Activated T-cell treated with anti-CD3 and anti-CD28 coated beads for 48 hours (primary cell): ENCODE data around the gene SPIRE1.
"Not testable (repeated sequence)": the region's sequence is repeated elsewhere in the genome, so short reads cannot be mapped to it uniquely, and the experiment has no call there.

Experiments used
- DNase-seq: peaks from one replicate; pipeline ENCODE4 v3.0.0-alpha.2; 2020; ENCODE audit warnings: low read depth

Gene SPIRE1

GRCh38 chr18:12485479-12486105, 172.3 kb downstream of the SPIRE1 start:
- no peak for DNase-seq

GRCh38 chr18:12481915-12482314, 176.0 kb downstream of the SPIRE1 start:
- DNase-seq = not testable (repeated sequence)

GRCh38 chr18:12479982-12480381, 177.9 kb downstream of the SPIRE1 start:
- DNase-seq = no peak

- DNase-seq = no peak
Observed at GRCh38 chr18:12479536-12479935, 178.4 kb downstream of the SPIRE1 start.

GRCh38 chr18:12478269-12479047, 179.4 kb downstream of the SPIRE1 start:
- no peak for DNase-seq

GRCh38 chr18:12477606-12478005, 180.3 kb downstream of the SPIRE1 start:
- DNase-seq = no peak

- no peak for DNase-seq
Observed at GRCh38 chr18:12476955-12477354, 181.0 kb downstream of the SPIRE1 start.

GRCh38 chr18:12474876-12475275, 183.0 kb downstream of the SPIRE1 start:
- DNase-seq = no peak

GRCh38 chr18:12474146-12474545, 183.8 kb downstream of the SPIRE1 start:
- no peak for DNase-seq

GRCh38 chr18:12470382-12471075, 187.4 kb downstream of the SPIRE1 start:
- DNase-seq = no peak

GRCh38 chr18:12468445-12468844, 189.5 kb downstream of the SPIRE1 start:
- no peak for DNase-seq

- no peak for DNase-seq
Observed at GRCh38 chr18:12464731-12465130, 193.2 kb downstream of the SPIRE1 start.

GRCh38 chr18:12463191-12463590, 194.7 kb downstream of the SPIRE1 start:
- DNase-seq = no peak

GRCh38 chr18:12462242-12462641, 195.7 kb downstream of the SPIRE1 start:
- no peak for DNase-seq

GRCh38 chr18:12461326-12461725, 196.6 kb downstream of the SPIRE1 start:
- no peak for DNase-seq

GRCh38 chr18:12460874-12461273, 197.0 kb downstream of the SPIRE1 start:
- DNase-seq = no peak

- DNase-seq = no peak
Observed at GRCh38 chr18:12458771-12459170, 199.1 kb downstream of the SPIRE1 start.

- DNase-seq = no peak
Observed at GRCh38 chr18:12456441-12456840, 201.5 kb downstream of the SPIRE1 start.

- no peak for DNase-seq
Observed at GRCh38 chr18:12455496-12455895, 202.4 kb downstream of the SPIRE1 start.

GRCh38 chr18:12452784-12453183, 205.1 kb downstream of the SPIRE1 start:
- no peak for DNase-seq

- no peak for DNase-seq
Observed at GRCh38 chr18:12451428-12451827, 206.5 kb downstream of the SPIRE1 start.

GRCh38 chr18:12449051-12449785, 208.7 kb downstream of the SPIRE1 start:
- no peak for DNase-seq
